ENCODE measurements around the gene BAIAP3.
"Not testable (repeated sequence)": the region's sequence is repeated elsewhere in the genome, so short reads cannot be mapped to it uniquely, and the experiment has no call there.

BAIAP3 gene

GRCh38 chr16:1315081-1316032 is 18.1 kb upstream of the BAIAP3 start:
- DNase-seq (ENCODE audit: low read depth in 1 of 2, low spot score in 1 of 2): no peak

GRCh38 chr16:1316033-1316405 is 17.4 kb upstream of the BAIAP3 start:
- no peak for DNase-seq (ENCODE audit: low read depth in 1 of 2, low spot score in 1 of 2)

GRCh38 chr16:1317479-1318267 is 15.8 kb upstream of the BAIAP3 start:
- no peak for DNase-seq (ENCODE audit: low read depth in 1 of 2, low spot score in 1 of 2)

DNA sequence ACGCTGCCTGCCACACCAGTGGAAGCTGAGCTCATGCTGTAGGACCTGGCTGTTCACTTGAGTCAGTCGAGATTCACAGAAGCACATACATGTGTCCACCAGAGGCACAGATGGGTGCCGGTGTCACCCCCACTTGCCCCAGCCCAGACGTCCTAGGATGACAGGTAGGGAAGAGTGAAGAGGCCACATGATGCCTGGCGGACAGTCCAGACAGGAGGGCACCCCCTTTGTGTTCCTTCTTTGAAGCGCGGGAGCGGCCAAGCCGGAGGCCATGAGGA is 15.2 kb upstream of the BAIAP3 start:
- no peak for DNase-seq (ENCODE audit: low read depth in 1 of 2, low spot score in 1 of 2)

DNA sequence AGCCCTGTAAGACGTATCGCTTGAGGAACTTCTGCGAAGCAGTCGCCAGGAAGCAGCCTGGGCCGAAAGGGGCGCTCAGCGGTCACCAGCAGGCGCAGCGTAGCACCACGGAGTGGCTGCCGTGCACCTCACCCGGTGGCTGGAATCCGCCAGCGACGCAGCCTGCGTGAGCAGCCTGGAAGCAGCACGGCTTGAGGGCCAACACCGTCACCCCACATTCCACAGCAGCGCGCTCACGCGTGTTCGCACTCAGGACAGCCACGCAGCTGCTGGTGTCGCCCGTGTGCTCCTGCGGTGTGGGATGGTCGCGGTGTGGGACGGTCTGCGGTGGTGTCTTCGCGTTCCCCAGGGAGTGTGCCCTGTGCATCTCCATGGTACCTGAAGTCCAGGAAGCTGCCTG is 14.4 kb upstream of the BAIAP3 start:
- no peak for DNase-seq (ENCODE audit: low read depth in 1 of 2, low spot score in 1 of 2)

DNA sequence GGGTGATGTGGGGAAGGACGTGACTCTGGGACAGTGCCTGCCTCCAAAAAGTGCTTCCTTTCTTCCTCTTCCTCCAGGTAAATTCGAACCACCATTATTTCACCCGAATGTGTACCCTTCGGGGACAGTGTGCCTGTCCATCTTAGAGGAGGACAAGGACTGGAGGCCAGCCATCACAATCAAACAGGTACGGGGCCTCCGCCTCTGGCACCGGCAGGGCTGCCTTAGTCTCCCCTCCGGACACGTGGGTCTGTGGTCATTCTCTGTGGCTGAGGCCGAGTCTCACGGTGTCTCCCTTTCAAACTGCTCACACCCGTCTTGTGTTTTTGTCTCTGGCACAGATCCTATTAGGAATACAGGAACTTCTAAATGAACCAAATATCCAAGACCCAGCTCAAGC is 13.3 kb upstream of the BAIAP3 start:
- no peak for DNase-seq (ENCODE audit: low read depth in 1 of 2, low spot score in 1 of 2)

DNA sequence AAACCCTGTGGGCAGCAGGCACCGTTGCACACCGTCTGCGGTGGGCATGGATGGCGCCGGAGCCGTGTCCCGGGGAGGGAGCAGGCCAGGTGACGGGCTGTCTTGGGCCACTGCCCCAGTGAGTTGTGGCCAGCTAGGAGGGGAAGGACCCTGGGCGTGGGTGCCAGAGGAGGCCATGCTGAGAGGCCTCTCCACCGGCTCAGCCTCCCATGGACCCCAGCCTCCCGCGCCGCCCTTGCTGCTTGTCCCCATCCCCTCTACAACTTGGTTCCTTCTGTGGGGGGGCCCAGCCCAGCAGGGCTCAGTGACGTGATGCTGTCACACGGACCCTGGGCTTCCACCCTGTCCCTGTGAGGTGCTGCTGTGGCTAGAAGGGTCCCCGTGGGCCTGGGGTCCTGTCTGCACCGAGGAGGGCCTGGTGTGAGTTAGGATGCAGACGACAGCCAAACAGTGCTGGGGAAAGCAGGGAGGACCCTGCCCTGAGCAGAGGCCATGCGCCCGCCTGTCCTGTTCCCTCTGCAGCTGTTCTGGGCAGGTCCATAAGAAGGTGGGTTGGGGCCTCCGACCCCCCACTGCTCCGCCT is 12.7 kb upstream of the BAIAP3 start:
- no peak for DNase-seq (ENCODE audit: low read depth in 1 of 2, low spot score in 1 of 2)

DNA sequence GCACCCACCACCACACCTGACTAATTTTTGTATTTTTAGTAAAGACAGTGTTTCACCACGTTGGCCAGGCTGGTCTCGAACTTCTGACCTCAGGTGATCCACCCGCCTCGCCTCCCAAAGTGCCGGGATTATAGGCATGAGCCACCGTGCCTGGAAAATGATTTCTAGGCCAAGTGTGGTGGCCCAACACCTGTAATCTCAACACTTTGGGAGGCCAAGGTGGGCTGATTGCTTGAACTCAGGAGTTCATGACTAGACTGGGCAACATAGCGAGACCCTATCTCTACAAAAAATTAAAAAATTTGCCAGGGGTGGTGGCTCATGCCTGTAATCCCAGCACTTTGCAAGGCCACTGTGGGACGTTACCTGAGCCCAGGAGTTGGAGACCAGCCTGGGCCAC is 11.0 kb upstream of the BAIAP3 start:
- no peak for DNase-seq (ENCODE audit: low read depth in 1 of 2, low spot score in 1 of 2)

DNA sequence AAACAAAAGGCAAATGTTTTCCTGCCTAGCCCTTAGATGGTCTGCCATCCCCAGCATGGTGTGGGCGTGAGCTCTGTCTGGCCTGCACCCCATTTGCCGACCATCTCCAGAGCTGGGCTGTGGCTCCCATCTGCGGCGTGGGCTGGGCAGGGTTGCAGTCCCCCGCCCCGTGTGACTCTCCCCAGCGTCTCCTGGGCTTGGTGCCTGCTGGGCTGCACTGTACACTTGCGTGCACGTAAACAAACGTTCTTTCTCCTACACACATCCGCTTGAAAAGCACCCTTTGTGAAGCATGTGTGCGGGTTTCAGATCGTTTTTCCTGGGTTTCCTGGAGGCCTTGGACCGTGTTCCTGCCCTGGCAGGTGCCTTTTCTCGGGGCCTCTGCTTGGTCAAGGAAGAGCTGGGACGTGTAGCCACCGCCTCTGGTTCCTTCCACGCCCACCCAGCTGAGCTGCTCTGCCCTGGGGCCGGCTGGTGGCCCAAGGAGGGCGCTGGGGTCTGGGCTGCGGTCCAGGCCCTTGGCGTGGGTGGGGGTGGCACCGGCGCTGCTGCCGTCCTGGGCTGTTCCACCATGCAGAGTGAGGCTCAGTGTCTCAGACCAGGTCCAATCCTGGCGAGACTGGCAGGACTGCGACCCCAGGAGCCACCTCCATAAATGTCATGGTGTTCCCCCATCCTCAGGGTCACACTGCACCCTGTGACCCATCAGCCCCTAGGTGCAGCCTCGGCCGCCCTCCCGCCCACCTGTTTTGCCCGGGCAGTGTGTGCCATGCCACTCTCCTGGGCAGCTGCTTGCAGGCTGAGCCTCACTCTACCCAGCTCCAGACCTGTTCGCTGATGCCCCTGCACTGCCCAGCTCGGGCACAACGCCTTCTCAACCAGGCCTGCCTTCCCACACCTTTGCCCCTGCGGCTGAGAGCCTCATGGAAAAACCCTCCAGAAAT is 9.9 kb upstream of the BAIAP3 start:
- no peak for DNase-seq (ENCODE audit: low read depth in 1 of 2, low spot score in 1 of 2)

GRCh38 chr16:1324286-1324826 is 9.1 kb upstream of the BAIAP3 start:
- DNase-seq (ENCODE audit: low read depth in 1 of 2, low spot score in 1 of 2): no peak

- no peak for DNase-seq (ENCODE audit: low read depth in 1 of 2, low spot score in 1 of 2)
Measured at GRCh38 chr16:1325261-1325660, 8.2 kb upstream of the BAIAP3 start.

GRCh38 chr16:1325673-1326371 is 7.6 kb upstream of the BAIAP3 start:
- no peak for DNase-seq (ENCODE audit: low read depth in 1 of 2, low spot score in 1 of 2)

DNA sequence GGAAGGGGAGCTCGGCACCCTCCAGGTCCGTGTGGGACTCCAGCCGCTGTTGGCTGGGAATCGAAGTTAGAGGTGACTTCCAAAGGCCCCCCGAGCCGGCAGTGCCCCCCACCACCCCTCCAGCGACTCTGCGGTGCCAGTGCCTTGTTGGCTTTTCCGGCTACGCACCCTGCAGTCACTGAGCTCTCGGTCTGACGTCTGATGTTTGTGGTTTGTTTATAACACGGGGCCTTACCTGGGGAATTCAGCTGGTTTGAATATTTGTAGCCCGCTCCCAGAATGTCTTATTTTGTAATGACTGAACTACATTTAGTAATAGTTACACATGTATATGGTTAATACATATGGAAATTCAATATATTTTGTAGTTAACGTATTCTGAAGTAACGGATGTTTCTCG is 7.1 kb upstream of the BAIAP3 start:
- no peak for DNase-seq (ENCODE audit: low read depth in 1 of 2, low spot score in 1 of 2)

- no peak for DNase-seq (ENCODE audit: low read depth in 1 of 2, low spot score in 1 of 2)
Measured at GRCh38 chr16:1326946-1327618, 6.4 kb upstream of the BAIAP3 start.

DNA sequence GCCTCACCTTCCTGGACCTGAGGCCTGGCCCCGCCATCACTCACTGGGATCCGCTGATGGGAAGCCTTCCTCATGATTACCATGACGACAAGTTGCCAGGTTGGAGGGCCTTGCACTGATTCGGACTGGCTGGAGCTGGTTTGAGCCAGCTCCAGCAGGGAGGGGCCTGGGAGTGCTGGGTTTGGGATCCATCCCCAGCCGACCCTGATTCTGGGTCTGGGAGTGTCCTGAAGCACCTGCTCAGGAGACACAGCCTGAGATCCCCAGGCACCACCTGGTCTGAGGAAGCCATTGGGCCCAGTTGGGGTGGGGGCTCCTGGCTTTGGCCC is 5.9 kb upstream of the BAIAP3 start:
- DNase-seq (ENCODE audit: low read depth in 1 of 2, low spot score in 1 of 2): no peak

- DNase-seq (ENCODE audit: low read depth in 1 of 2, low spot score in 1 of 2): not testable (repeated sequence)
Measured at GRCh38 chr16:1328136-1328535, 5.3 kb upstream of the BAIAP3 start.

DNA sequence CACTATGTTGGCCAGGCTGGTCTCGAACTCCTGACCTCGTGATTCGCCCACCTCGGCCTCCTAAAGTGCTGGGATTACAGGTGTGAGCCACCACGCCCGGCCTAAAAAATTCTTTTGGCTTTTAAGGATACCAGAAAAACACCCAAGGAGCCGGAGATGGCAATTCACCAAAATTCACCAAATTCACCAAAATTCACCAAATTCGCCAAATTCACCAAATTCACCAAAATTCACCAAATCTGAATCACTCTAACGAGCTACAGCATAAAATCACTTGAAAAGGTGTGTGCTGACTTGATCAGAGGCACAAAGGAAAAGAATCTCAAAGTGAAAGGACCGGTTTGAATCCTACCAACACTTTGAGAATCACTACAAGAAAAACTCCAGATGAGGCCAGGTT is 4.5 kb upstream of the BAIAP3 start:
- not testable (repeated sequence) for DNase-seq (ENCODE audit: low read depth in 1 of 2, low spot score in 1 of 2)

- DNase-seq (ENCODE audit: low read depth in 1 of 2, low spot score in 1 of 2): no peak
Measured at GRCh38 chr16:1330260-1330914, 3.1 kb upstream of the BAIAP3 start.
